Muscle of leg (tissue), 11 donors: ENCODE results near the gene MYCN. TPM values are rescaled to one million over a fixed set of nuclear protein-coding genes. Genes with fewer than 3 reads are reported as not detected.

Experiments used
- DNase-seq: peaks from one replicate; pipeline ENCODE4 v3.0.0; 2013
- H3K27ac ChIP-seq: one replicate; pipeline ENCODE4 v1.5.1; 2013; ENCODE audit warnings: mild to moderate bottlenecking, low read length, control low read depth
- H3K27me3 ChIP-seq: one replicate; pipeline ENCODE4 v1.6.1; 2013; ENCODE audit warnings: low read length; ENCODE audit not compliant: control insufficient read depth, insufficient read depth
- H3K36me3 ChIP-seq: one replicate; pipeline ENCODE4 v1.6.1; 2013; ENCODE audit warnings: low read length; ENCODE audit not compliant: control insufficient read depth, insufficient read depth
- H3K4me1 ChIP-seq: one replicate; pipeline ENCODE4 v1.6.1; 2013; ENCODE audit warnings: low read length; ENCODE audit not compliant: control insufficient read depth, insufficient read depth
- H3K4me3 ChIP-seq: one replicate; pipeline ENCODE4 v1.5.1; 2013; ENCODE audit warnings: low read length, control low read depth
- H3K9me3 ChIP-seq: replicated peaks from 2 replicates; pipeline ENCODE4 v1.6.1; 2013; ENCODE audit warnings: low read depth, low read length; ENCODE audit not compliant: control insufficient read depth
- WGBS: methylation state at CpG from one replicate; pipeline ENCODE4 v1.1.5; 2013; ENCODE audit warnings: missing lambda C conversion rate; ENCODE audit not compliant: insufficient coverage; 5-methylcytosine and 5-hydroxymethylcytosine counted together
- polyA plus RNA-seq, 8 donors: library from polyadenylated mRNA; unstranded; fragments of 120-200 nt; gene quantifications; one replicate each; pipeline versions ENCODE4 v1.2.1 to v1.2.3, GENCODE V29; 2013; ENCODE audit warnings: inconsistent platforms in 1 of 8, low replicate concordance in 1 of 8; ENCODE audit not compliant: insufficient read length in 8 of 8, insufficient read depth in 1 of 8
- total RNA-seq: library from RNA; stranded (reverse); fragments of 120-200 nt; gene quantifications from one replicate; pipeline ENCODE4 v1.2.4, GENCODE V29; 2013

The MYCN gene
- total and polyA plus RNA-seq, 9 donors = 5.5 to 9.2 (median 6.6) TPM

DNA sequence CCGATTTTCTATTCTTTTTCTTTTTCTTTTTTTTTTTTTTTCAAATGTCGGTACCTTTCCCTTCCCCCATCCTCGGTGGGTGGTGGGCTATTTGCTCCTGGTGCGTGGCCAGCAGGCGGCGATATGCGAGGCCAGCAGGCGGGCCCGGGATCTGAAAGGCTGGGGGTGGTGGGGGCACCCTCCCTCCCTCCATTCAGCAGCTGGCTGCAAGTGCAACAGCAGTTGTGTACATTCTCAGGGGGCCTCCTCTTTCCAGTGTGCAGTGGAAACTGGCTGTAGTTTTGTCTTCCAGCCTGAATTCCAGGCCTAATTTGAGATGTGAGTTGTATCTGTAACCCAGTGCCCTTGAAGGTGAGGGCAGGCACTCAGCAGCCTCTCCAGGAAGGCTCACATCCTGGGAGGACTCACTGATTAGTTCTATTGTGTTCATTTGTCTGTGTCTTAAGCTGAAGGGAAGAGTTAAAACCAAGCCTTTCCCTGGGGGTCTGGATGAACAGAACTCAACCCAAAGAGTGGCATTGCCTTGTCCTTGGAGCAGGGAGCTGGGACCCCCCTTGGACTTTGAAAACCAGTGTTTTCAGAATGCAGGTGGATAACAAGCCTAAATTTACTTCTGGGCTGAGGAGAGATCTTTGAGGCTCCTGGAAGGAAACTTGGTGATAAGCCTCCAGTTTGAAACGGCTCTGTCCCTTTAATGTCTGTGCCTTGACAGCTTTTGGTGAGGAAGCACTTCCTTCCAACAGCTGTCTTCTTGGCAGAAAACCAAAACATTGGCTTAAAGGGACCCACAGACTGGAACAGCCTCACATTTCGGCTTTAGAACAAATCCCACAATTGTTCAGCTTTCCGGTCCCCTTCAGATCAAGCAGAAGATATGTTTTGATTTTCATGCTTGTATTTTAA is 3.3 kb downstream of the MYCN start:
- peak overlapping the region; percentile 90 for H3K27ac ChIP-seq
- peak overlapping the region; percentile 50 for H3K4me3 ChIP-seq
- no peaks in the 10 kb centered on the region for H3K9me3 ChIP-seq
- 0% methylated on average over 1 of the region's 12 CpGs for WGBS
- peaks cover 13% of the 10 kb centered on the region for H3K36me3 ChIP-seq
- peaks cover 39% of the 10 kb centered on the region for H3K4me1 ChIP-seq
- peaks cover 32% of the 10 kb centered on the region for H3K27me3 ChIP-seq
- peak; percentile 96 for DNase-seq

DNA sequence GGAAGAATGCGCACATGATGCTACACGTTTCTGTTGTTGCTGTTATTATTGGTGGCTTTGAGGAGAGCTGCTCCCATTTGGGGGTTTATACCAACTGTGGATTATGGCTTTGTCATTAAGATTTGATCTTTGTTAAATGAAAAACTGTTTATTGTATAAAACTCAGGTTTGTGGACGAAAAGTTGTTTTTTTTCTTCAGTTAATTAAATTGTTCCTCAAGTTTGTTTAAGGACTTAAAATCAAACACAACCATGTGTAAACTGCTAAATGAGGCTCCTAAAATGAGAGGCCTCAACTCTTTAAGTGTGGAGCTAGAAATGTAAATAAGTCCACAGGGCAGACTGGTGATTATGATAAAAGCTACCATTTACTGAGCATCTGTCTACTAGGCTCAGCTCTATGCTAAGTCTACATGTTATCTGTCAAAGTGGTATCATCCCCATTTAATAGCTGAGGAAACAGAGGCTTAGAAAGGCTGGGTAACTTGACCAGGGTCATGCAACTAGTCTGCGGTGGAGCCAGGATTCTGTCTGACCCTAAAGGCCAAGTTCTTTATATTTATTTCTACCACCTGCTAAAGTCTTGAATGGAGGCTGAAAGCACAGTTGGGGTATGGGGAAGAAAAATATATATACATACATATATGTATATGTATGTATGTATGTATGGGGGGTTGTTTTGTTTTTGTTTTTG is 4.1 kb downstream of the MYCN start:
- H3K27me3 ChIP-seq = peaks cover 28% of the 10 kb centered on the region
- DNase-seq = no peak
- peaks cover 36% of the 10 kb centered on the region for H3K4me1 ChIP-seq
- WGBS = 51% methylated on average over 2 of the region's 4 CpGs
- H3K27ac ChIP-seq = peak overlapping the region; percentile 90
- peaks cover 13% of the 10 kb centered on the region for H3K36me3 ChIP-seq
- peak overlapping the region; percentile 20 for H3K4me3 ChIP-seq
- no peaks in the 10 kb centered on the region for H3K9me3 ChIP-seq

DNA sequence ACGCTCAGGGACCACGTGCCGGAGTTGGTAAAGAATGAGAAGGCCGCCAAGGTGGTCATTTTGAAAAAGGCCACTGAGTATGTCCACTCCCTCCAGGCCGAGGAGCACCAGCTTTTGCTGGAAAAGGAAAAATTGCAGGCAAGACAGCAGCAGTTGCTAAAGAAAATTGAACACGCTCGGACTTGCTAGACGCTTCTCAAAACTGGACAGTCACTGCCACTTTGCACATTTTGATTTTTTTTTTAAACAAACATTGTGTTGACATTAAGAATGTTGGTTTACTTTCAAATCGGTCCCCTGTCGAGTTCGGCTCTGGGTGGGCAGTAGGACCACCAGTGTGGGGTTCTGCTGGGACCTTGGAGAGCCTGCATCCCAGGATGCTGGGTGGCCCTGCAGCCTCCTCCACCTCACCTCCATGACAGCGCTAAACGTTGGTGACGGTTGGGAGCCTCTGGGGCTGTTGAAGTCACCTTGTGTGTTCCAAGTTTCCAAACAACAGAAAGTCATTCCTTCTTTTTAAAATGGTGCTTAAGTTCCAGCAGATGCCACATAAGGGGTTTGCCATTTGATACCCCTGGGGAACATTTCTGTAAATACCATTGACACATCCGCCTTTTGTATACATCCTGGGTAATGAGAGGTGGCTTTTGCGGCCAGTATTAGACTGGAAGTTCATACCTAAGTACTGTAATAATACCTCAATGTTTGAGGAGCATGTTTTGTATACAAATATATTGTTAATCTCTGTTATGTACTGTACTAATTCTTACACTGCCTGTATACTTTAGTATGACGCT is 5.8 kb downstream of the MYCN start:
- Histone ChIP-seq H3K4me3 (no peak overlapping the region), H3K27ac (no peak overlapping the region), H3K36me3 (peaks cover 13% of the 10 kb centered on the region), H3K27me3 (peaks cover 15% of the 10 kb centered on the region), H3K4me1 (peaks cover 25% of the 10 kb centered on the region), H3K9me3 (no peaks in the 10 kb centered on the region)
- DNase-seq = no peak
- WGBS = 97% methylated on average over 5 of the region's 17 CpGs

DNA sequence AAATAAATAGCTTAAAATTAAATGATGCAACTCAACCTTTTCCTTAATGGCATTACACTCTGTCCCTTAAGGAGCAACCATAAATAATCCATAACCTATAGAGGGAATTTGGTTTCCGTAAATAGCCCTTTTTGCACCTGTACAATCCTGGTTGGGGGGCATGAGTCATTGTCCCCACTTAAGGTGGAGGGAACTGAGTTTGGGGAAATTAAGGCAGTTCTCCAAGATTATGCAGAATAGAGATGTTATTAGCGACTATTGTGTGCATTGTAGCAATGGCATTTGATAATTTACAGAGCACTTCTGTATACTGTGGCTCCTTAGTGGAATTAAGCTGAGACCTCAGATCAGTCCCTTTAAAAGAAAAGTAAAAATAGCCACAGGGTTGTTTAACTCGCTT is 6.6 kb downstream of the MYCN start:
- H3K36me3 ChIP-seq = peaks cover 13% of the 10 kb centered on the region
- peaks cover 18% of the 10 kb centered on the region for H3K4me1 ChIP-seq
- no peaks in the 10 kb centered on the region for H3K9me3 ChIP-seq
- peaks cover 8% of the 10 kb centered on the region for H3K27me3 ChIP-seq
- DNase-seq = no peak
- no peak overlapping the region for H3K4me3 ChIP-seq
- WGBS = 70% methylated on average over 2 of the region's 3 CpGs
- H3K27ac ChIP-seq = no peak overlapping the region

DNA sequence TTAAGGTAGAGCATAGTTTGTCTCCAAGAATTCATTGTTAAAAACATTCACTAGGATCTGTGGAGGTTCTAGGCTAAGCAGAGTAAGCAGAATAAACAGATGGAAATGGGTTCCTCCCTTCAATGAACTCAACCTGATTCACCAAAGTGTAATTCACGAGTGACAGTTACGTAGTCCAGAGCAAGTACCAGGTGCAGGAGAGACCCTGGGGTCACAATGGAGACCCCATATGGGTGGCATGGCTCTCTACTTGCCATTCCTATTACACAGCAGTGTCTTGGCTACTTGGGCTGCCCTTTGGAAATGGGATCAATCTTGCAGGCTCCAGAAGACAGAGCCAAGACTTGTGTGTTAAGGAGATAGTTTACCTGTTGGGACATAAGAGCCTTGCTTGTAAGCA is 7.1 kb downstream of the MYCN start:
- Histone ChIP-seq H3K36me3 (peaks cover 13% of the 10 kb centered on the region), H3K4me3 (no peak overlapping the region), H3K4me1 (peaks cover 16% of the 10 kb centered on the region), H3K27ac (no peak overlapping the region), H3K9me3 (no peaks in the 10 kb centered on the region), H3K27me3 (peaks cover 5% of the 10 kb centered on the region)
- WGBS = no CpG with 5 or more reads among the region's 2 CpGs
- DNase-seq = no peak

DNA sequence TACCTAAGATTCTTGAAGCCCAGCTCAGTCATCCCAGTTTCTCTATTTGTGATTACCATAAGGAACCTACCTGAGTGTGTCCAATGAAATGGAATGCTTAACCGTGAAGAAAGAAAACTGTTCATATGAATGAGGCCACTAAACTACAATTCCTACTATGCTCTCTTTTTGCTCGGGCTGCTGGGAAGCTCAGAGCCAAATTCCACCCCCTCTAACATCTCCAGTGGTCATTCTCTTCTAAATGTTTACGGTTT is 8.3 kb downstream of the MYCN start:
- H3K4me3 ChIP-seq = no peak overlapping the region
- H3K27me3 ChIP-seq = no peaks in the 10 kb centered on the region
- no peak overlapping the region for H3K27ac ChIP-seq
- DNase-seq = no peak
- H3K36me3 ChIP-seq = peaks cover 13% of the 10 kb centered on the region
- peaks cover 6% of the 10 kb centered on the region for H3K4me1 ChIP-seq
- no CpG with 5 or more reads among the region's 3 CpGs for WGBS
- no peaks in the 10 kb centered on the region for H3K9me3 ChIP-seq

DNA sequence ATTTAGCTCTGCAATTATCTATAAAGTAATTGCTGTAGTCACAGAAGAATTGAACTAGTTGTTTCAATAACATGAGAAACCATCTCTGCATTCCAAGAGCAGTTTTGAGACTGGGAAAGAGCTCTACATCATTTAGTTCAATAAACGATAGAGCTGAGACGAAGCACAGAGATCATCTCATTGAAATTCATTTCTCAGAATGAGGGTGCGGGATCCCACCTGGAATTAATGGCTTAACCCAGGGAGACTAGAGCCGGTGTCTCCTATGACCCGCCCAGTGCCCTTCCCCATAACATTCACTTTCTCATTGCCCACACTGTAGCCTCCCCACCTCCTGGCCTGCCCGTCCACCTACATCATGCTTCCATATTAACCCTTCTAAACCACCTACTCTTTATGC is 8.8 kb downstream of the MYCN start:
- Histone ChIP-seq H3K27ac (no peak overlapping the region), H3K27me3 (no peaks in the 10 kb centered on the region), H3K36me3 (peaks cover 13% of the 10 kb centered on the region), H3K9me3 (no peaks in the 10 kb centered on the region), H3K4me1 (peaks cover 3% of the 10 kb centered on the region), H3K4me3 (no peak overlapping the region)
- WGBS = 80% methylated on average over 6 of the region's 6 CpGs
- DNase-seq = no peak

DNA sequence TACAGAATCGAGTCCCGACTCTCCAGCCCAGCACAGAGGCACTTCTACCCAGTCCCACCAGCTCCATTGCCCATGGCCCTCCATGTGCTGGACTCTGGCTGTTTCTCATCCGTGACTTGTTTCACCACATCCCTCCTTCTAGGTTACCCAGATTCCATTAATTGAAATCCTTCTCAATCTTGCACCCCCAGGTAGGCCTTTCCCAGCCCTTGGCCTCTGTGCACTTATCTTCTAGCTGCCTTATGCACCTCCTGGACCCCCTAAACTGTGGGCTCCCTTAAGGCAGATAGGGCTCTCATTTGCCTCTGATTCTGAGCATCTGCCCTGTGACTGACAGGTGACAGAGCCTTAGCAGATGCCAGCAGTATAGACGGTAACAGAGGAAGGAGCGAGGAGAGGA is 9.2 kb downstream of the MYCN start:
- Histone ChIP-seq H3K27me3 (no peaks in the 10 kb centered on the region), H3K9me3 (no peaks in the 10 kb centered on the region), H3K4me3 (no peak overlapping the region), H3K4me1 (peaks cover 2% of the 10 kb centered on the region), H3K36me3 (peaks cover 13% of the 10 kb centered on the region), H3K27ac (no peak overlapping the region)
- DNase-seq = no peak
- WGBS = 78% methylated on average over 3 of the region's 5 CpGs

DNA sequence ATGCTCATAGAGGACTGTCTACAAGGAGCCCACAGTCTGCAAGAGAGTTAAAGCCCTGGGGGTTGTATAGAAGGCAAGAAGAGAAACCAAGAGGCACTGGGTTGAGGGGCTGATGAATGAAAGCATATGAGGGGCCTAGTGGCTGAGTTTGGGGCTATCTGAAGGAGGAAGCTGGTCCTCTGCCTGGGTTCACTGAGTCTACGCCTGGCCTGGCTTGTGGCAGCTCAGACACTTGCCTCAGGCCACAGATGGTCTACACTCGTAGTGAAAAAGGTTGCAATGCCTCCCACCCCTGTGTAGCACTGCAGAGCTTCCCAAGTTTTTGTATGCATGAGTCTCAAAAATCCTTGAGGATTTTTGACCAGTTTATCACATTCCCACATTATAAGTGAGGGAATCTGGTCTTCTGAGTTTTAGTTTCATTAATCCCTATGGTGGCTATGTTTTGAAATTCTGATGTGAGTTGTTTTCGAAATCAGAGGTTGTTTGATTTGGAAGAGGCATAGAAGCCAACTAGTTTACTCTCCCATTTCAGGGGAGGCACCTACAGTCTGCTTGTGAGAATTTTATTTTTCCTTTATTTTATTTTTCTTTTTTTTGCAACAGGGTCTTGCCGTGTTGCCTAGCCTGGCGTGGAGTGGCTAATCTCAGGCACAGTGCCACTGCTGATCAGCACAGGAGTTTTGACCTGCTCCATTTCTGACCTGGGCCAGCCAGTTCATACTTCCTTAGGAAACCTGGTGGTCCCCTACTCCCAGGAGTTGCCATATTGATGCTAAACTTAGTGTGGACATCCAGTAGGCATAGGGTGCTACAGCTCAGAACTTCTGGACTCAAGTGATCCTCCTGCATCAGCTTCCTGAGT is 10.0 kb downstream of the MYCN start:
- no peak overlapping the region for H3K27ac ChIP-seq
- 60% methylated on average over 2 of the region's 5 CpGs for WGBS
- no peaks in the 10 kb centered on the region for H3K27me3 ChIP-seq
- H3K4me3 ChIP-seq = no peak overlapping the region
- no peaks in the 10 kb centered on the region for H3K4me1 ChIP-seq
- H3K9me3 ChIP-seq = no peaks in the 10 kb centered on the region
- no peak for DNase-seq
- H3K36me3 ChIP-seq = peaks cover 12% of the 10 kb centered on the region
